HCT116 (cell line): ENCODE results near the gene CC2D2B. TPM values are rescaled to one million over a fixed set of nuclear protein-coding genes. Genes with fewer than 3 reads are reported as not detected.
A peak's percentile ranks its signal among the peaks of the same experiment; 100 is the strongest.

Experiments
- ATAC-seq: fragments of 200-7000 bp; cut with Tn5 transposase; 2 replicates; pipeline ENCODE4 v1.9.1; 2020; ENCODE audit warnings: mild to moderate bottlenecking, moderate library complexity
- BruUV-seq: library from RNA; stranded (reverse); fragments of 400-500 nt; replicated peaks from 2 replicates; lab custom pipeline; 2021; lab: Mats Ljungman, UMichigan
- CTCF ChIA-PET: fragments of 300-600 bp; sonication (Branson Sonifier 250); formaldehyde crosslinking; loops from one replicate; lab custom pipeline; 2021; ENCODE audit warnings: antibody characterized with exemption; lab: Charles Lee
- POLR2A ChIA-PET: fragments of 300-600, 350-600 bp; sonication (Branson Sonifier 250); formaldehyde crosslinking; loops from one replicate; lab custom pipeline; 2021; ENCODE audit warnings: antibody characterized with exemption; lab: Charles Lee
- RAD21 ChIA-PET, 2 experiments: fragments of 300-600 bp; sonication (Branson Sonifier 250); formaldehyde crosslinking; loops; one replicate each; lab custom pipeline; 2023; ENCODE audit warnings: low total read pairs in 2 of 2; ENCODE audit not compliant: uncharacterized antibody in 2 of 2, unreplicated experiment in 2 of 2, low non-redundant PET in 1 of 2; lab: Charles Lee
- DNase-seq: peaks from one replicate; pipeline ENCODE4 v3.0.0-alpha.2; 2010; ENCODE audit warnings: low read depth, low spot score
- H2AFZ ChIP-seq: fragments of 200-600 bp; shearing (Covaris generic), sonication (generic); 2 replicates; pipeline ENCODE4 v1.6.1; 2017; ENCODE audit warnings: low read depth, mixed run types, mixed read lengths, antibody characterized with exemption, low read length; ENCODE audit not compliant: poor library complexity, severe bottlenecking
- H3K27ac ChIP-seq: 2 replicates; pipeline ENCODE4 v1.5.1; 2012; ENCODE audit warnings: low read depth, low read length
- H3K27me3 ChIP-seq: fragments of 200-600 bp; sonication (generic); 2 replicates; pipeline ENCODE4 v1.6.1; 2016; ENCODE audit warnings: mixed run types, low read length, mixed read lengths; ENCODE audit not compliant: insufficient read depth
- H3K36me3 ChIP-seq, 2 experiments: fragments of 200-500 bp in 1 of 2; fragments of 200-600 bp in 1 of 2; sonication (Bioruptor generic) in 1 of 2; sonication (generic) in 1 of 2; 2 replicates each; pipeline versions ENCODE4 v1.5.1 to v1.6.1; 2014 to 2016; ENCODE audit warnings: low read length in 2 of 2, inconsistent platforms in 1 of 2, mixed read lengths in 1 of 2, mixed run types in 1 of 2; ENCODE audit not compliant: insufficient read depth in 2 of 2, control insufficient read depth in 1 of 2
- H3K4me1 ChIP-seq, 2 experiments: fragments of 200-600 bp in 1 of 2; sonication (generic) in 1 of 2; 2 replicates each; pipeline versions ENCODE4 v1.5.1 to v1.6.1; 2012 to 2017; ENCODE audit warnings: low read length in 2 of 2, inconsistent platforms in 1 of 2, mild to moderate bottlenecking in 1 of 2, mixed read lengths in 1 of 2, mixed run types in 1 of 2, moderate library complexity in 1 of 2; ENCODE audit not compliant: insufficient read depth in 2 of 2, control insufficient read depth in 1 of 2
- H3K4me2 ChIP-seq: fragments of 200-600 bp; sonication (generic); 2 replicates; pipeline ENCODE4 v1.6.1; 2017; ENCODE audit warnings: mixed run types, low read length, mixed read lengths
- H3K4me3 ChIP-seq, 2 experiments: fragments of 200-600 bp in 1 of 2; sonication (generic) in 1 of 2; replicated peaks in 1 of 2; 2 replicates each; pipeline ENCODE4 v1.5.1; 2011 to 2016; ENCODE audit warnings: low read length in 2 of 2, control low read depth in 1 of 2, low read depth in 1 of 2, mild to moderate bottlenecking in 1 of 2, mixed read lengths in 1 of 2, mixed run types in 1 of 2
- H3K79me2 ChIP-seq: fragments of 200-600 bp; sonication (generic); 2 replicates; pipeline ENCODE4 v1.6.1; 2017; ENCODE audit warnings: mild to moderate bottlenecking, mixed run types, low read length, moderate library complexity, mixed read lengths; ENCODE audit not compliant: insufficient read depth
- H3K9ac ChIP-seq: fragments of 200-600 bp; sonication (generic); 2 replicates; pipeline ENCODE4 v1.6.1; 2016; ENCODE audit warnings: low read length, mixed read lengths
- H3K9me2 ChIP-seq: fragments of 200-600 bp; sonication (generic), shearing (Covaris generic); 2 replicates; pipeline ENCODE4 v1.6.1; 2017; ENCODE audit warnings: mixed run types, mild to moderate bottlenecking, moderate library complexity; ENCODE audit not compliant: insufficient read depth
- H3K9me3 ChIP-seq, 2 experiments: fragments of 200-500 bp in 1 of 2; fragments of 200-600 bp in 1 of 2; sonication (Bioruptor generic) in 1 of 2; sonication (generic) in 1 of 2; 2 replicates each; pipeline ENCODE4 v1.6.1; 2014 to 2017; ENCODE audit warnings: low read length in 2 of 2, mixed read lengths in 2 of 2, inconsistent platforms in 1 of 2, low read depth in 1 of 2, mild to moderate bottlenecking in 1 of 2, mixed run types in 1 of 2, moderate library complexity in 1 of 2; ENCODE audit not compliant: control insufficient read depth in 1 of 2, insufficient read depth in 1 of 2
- H4K20me1 ChIP-seq: fragments of 200-600 bp; sonication (generic), shearing (Covaris generic); 2 replicates; pipeline ENCODE4 v1.6.1; 2017; ENCODE audit warnings: mixed run types, mild to moderate bottlenecking, moderate library complexity; ENCODE audit not compliant: insufficient read depth
- CEBPB ChIP-seq: IDR thresholded peaks from 2 replicates; pipeline ENCODE4 v1.6.1; 2012; ENCODE audit warnings: low read depth
- MAX ChIP-seq: IDR thresholded peaks from 2 replicates; pipeline ENCODE4 v1.6.1; 2012
- POLR2AphosphoS5 ChIP-seq: IDR thresholded peaks from 2 replicates; pipeline ENCODE4 v1.6.1; 2011; ENCODE audit warnings: mild to moderate bottlenecking, low read depth, low read length, moderate library complexity
- SRF ChIP-seq: IDR thresholded peaks from 2 replicates; pipeline ENCODE4 v1.6.1; 2012; ENCODE audit warnings: low read depth
- YY1 ChIP-seq: IDR thresholded peaks from 2 replicates; pipeline ENCODE4 v1.6.1; 2011; ENCODE audit warnings: low read length, low read depth, moderate library complexity, mild to moderate bottlenecking; ENCODE audit not compliant: insufficient replicate concordance; ENCODE audit errors: extremely low read depth
- intact Hi-C: fragments of 100-400 bp; cut with micrococcal nuclease; formaldehyde crosslinking; loops from 2 replicates; pipeline ENCODE4 v1.10.0; 2022
- total RNA-seq: library from RNA; stranded (reverse); gene quantifications from one replicate; pipeline ENCODE4 v1.2.1, GENCODE V29; 2021; ENCODE audit not compliant: unreplicated experiment

CC2D2B gene
- total RNA-seq, 1 experiment from 2014 or later: 0.20 TPM

- TF ChIP-seq MAX: peak; percentile 94
- peak; percentile 62 for TF ChIP-seq YY1
- no peak for TF ChIP-seq SRF
Measured at GRCh38 chr10:96043033-96043892, 135.5 kb downstream of the CC2D2B start, which contains the start of gene CCNJ (continued).

GRCh38 chr10:96043893-96044715 is 136.3 kb downstream of the CC2D2B start:
- no peaks in the 10 kb centered on the region; a peak in 1 of 4 replicates for H3K36me3 ChIP-seq
- ATAC-seq: peak; percentile 65
- intact Hi-C loops: loop anchor here (5.0 to 10.0 kb wide), 2 partner anchors 78 to 251 kb away; no protein-coding TSS in a partner anchor
- peak overlapping the region; percentile 88 for H3K4me2 ChIP-seq
- no peak overlapping the region for H2AFZ ChIP-seq
- POLR2A ChIA-PET: no interaction called here
- TF ChIP-seq POLR2AphosphoS5 (0 out of 2 replicates have a peak, but pooled peaks have one; percentile 11), CEBPB (no peak)
- TF ChIP-seq, all 23 proteins: peak for 1
- peak overlapping the region; percentile 71 for H3K9ac ChIP-seq
- H3K27ac ChIP-seq: peak overlapping the region; percentile 70
- no peaks in the 10 kb centered on the region for H3K9me3 ChIP-seq
- peaks cover 5 to 18% of the 10 kb centered on the region in 2 experiments for H3K4me1 ChIP-seq
- DNase-seq: no peak
- ChIA-PET RAD21 (no interaction called here), CTCF (interaction anchor here (0.6 to 1.0 kb wide), 2 partner anchors 27 to 185 kb away, joined by 3 read pairs; no protein-coding TSS in a partner anchor)
- no TSS peak for BruUV-seq
- no peaks in the 10 kb centered on the region for H4K20me1 ChIP-seq
- H3K9me2 ChIP-seq: no peaks in the 10 kb centered on the region
- peak overlapping the region; percentile 70 to 78 for H3K4me3 ChIP-seq
- peaks cover 49% of the 10 kb centered on the region for H3K79me2 ChIP-seq
- no peaks in the 10 kb centered on the region for H3K27me3 ChIP-seq
